T47D (cell line): ENCODE results near the gene ZBTB5.
"Not testable (repeated sequence)": the region's sequence is repeated elsewhere in the genome, so short reads cannot be mapped to it uniquely, and the experiment has no call there.

Source experiments
- DNase-seq, 2 experiments: peaks; one replicate each; pipeline versions ENCODE4 v3.0.0 to v3.0.0-alpha.2; 2011 to 2012; ENCODE audit warnings: low read depth in 1 of 2, low spot score in 1 of 2
- JUND ChIP-seq: IDR thresholded peaks from 2 replicates; pipeline ENCODE4 v1.6.1; 2012; ENCODE audit warnings: low read depth
- in situ Hi-C: cut with HindIII; loops from 2 replicates; pipeline ENCODE4 v1.10.0; 2016; ENCODE audit warnings: low sequenced_read_pairs, low pct_unique_long_range_greater_than_20kb

The ZBTB5 gene

GRCh38 chr9:37503736-37504135 is 38.5 kb upstream of the ZBTB5 start:
- in situ Hi-C loops: no loop called here
- no peak for TF ChIP-seq JUND
- DNase-seq: no peak

GRCh38 chr9:37501957-37502596 is 36.8 kb upstream of the ZBTB5 start:
- in situ Hi-C loops: no loop called here
- DNase-seq: no peak
- TF ChIP-seq JUND: no peak

GRCh38 chr9:37499297-37499696 is 34.0 kb upstream of the ZBTB5 start:
- in situ Hi-C loops: no loop called here
- no peak for DNase-seq
- no peak for TF ChIP-seq JUND

GRCh38 chr9:37498457-37498856 is 33.2 kb upstream of the ZBTB5 start:
- no peak for TF ChIP-seq JUND
- no peak for DNase-seq
- in situ Hi-C loops: no loop called here

- in situ Hi-C loops: no loop called here
- TF ChIP-seq JUND: no peak
- no peak for DNase-seq
Observed at GRCh38 chr9:37497320-37497719, 32.1 kb upstream of the ZBTB5 start.

- in situ Hi-C loops: no loop called here
- no peak for TF ChIP-seq JUND
- DNase-seq: no peak
Observed at GRCh38 chr9:37496020-37496419, 30.8 kb upstream of the ZBTB5 start.

- no peak for TF ChIP-seq JUND
- no peak for DNase-seq
- in situ Hi-C loops: no loop called here
Observed at GRCh38 chr9:37495571-37495970, 30.3 kb upstream of the ZBTB5 start.

GRCh38 chr9:37491939-37492338 is 26.7 kb upstream of the ZBTB5 start:
- no peak for TF ChIP-seq JUND
- in situ Hi-C loops: no loop called here
- DNase-seq: no peak

- in situ Hi-C loops: no loop called here
- TF ChIP-seq JUND: no peak
- no peak for DNase-seq
Observed at GRCh38 chr9:37486616-37487548, 21.6 kb upstream of the ZBTB5 start.

GRCh38 chr9:37486256-37486615 is 21.0 kb upstream of the ZBTB5 start:
- TF ChIP-seq JUND: no peak
- DNase-seq: no peak
- in situ Hi-C loops: no loop called here

- peak; percentile 86 to 97 for DNase-seq
- TF ChIP-seq JUND: no peak
- in situ Hi-C loops: no loop called here
Observed at GRCh38 chr9:37485389-37486255, 20.4 kb upstream of the ZBTB5 start, which contains the start of gene POLR1E. Gene POLR1E (plus strand): TSS chr9:37485948. CDS start chr9:37486048, 100 bp downstream.

- in situ Hi-C loops: no loop called here
- no peak for TF ChIP-seq JUND
- DNase-seq: no peak
Observed at GRCh38 chr9:37480759-37481158, 15.5 kb upstream of the ZBTB5 start.

- in situ Hi-C loops, DNase-seq: not testable (repeated sequence)
Observed at GRCh38 chr9:37477987-37478619, 12.9 kb upstream of the ZBTB5 start.

- DNase-seq, in situ Hi-C loops: not testable (repeated sequence)
Observed at GRCh38 chr9:37477443-37477842, 12.2 kb upstream of the ZBTB5 start.
